ENCODE results near the gene TMEM121B. TPM values are rescaled to one million over a fixed set of nuclear protein-coding genes. Genes with fewer than 3 reads are reported as not detected.

TMEM121B gene
- polyA plus RNA-seq, 1 of the 3 experiments (the other 2 are of a cell fraction), result 0.13 TPM

GRCh38 chr22:17113600-17113999 is 7.6 kb downstream of the TMEM121B start:
- Histone ChIP-seq H3F3A (replicated peaks; ENCODE audit: insufficient read depth) (no peaks in the 10 kb centered on the region), H3K79me2 (ENCODE audit: insufficient read depth) (no peaks in the 10 kb centered on the region), H3K27ac (ENCODE audit: low read depth in 2 of 2, low read length in 1 of 2) (no peak overlapping the region), H4K20me1 (ENCODE audit: insufficient read depth) (no peaks in the 10 kb centered on the region), H3K36me3 (replicated peaks in 1 of 2; ENCODE audit: control insufficient read depth in 1 of 2, insufficient read depth in 2 of 2, low read length in 1 of 2) (no peaks in the 10 kb centered on the region), H3K4me3 (ENCODE audit: low read depth in 2 of 2, low read length in 1 of 2) (no peak overlapping the region), H3K4me1 (ENCODE audit: control insufficient read depth in 1 of 2, insufficient read depth in 2 of 2, low read depth in 1 of 2, low read length in 1 of 2) (no peaks in the 10 kb centered on the region), H2AFZ (ENCODE audit: low read depth) (no peak overlapping the region), H3K27me3 (ENCODE audit: insufficient read depth) (no peaks in the 10 kb centered on the region), H3K4me2 (no peak overlapping the region), H3K9ac (no peak overlapping the region), H3K9me2 (no peaks in the 10 kb centered on the region), H3K9me3 (no peaks in the 10 kb centered on the region)
- CTCF ChIA-PET, result interaction anchor here (1.1 to 1.5 kb wide), 2 partner anchors 58 to 388 kb away, joined by 3 to 4 read pairs; no protein-coding TSS in a partner anchor
- TF ChIP-seq ZBTB33 (IDR thresholded peaks at IDR 0.05; ENCODE audit: borderline replicate concordance, low read depth) (no peak), TEAD4 (IDR thresholded peaks at IDR 0.05; ENCODE audit: borderline replicate concordance, insufficient read depth) (no peak), FOXJ3 (CRISPR knock-in tag; IDR thresholded peaks at IDR 0.05) (no peak), ELF1 (IDR thresholded peaks at IDR 0.05) (no peak), NRF1 (IDR thresholded peaks at IDR 0.05; ENCODE audit: low read depth, low read length) (no peak), USF1 (IDR thresholded peaks at IDR 0.05; ENCODE audit: borderline replicate concordance, low read depth) (no peak)
- WGBS (ENCODE audit: low lambda C conversion rate), result 39% methylated on average over 8 of the region's 8 CpGs
- POLR2A ChIA-PET, result no interaction called here
- no peak for DNase-seq

GRCh38 chr22:17112491-17113042 is 8.6 kb downstream of the TMEM121B start:
- Histone ChIP-seq H3K36me3 (replicated peaks in 1 of 2; ENCODE audit: control insufficient read depth in 1 of 2, insufficient read depth in 2 of 2, low read length in 1 of 2) (no peaks in the 10 kb centered on the region), H3K27me3 (ENCODE audit: insufficient read depth) (no peaks in the 10 kb centered on the region), H3K4me1 (ENCODE audit: control insufficient read depth in 1 of 2, insufficient read depth in 2 of 2, low read depth in 1 of 2, low read length in 1 of 2) (no peaks in the 10 kb centered on the region), H2AFZ (ENCODE audit: low read depth) (no peak overlapping the region), H3K79me2 (ENCODE audit: insufficient read depth) (no peaks in the 10 kb centered on the region), H3K4me2 (no peak overlapping the region), H3K9me2 (no peaks in the 10 kb centered on the region), H3F3A (replicated peaks; ENCODE audit: insufficient read depth) (no peaks in the 10 kb centered on the region), H4K20me1 (ENCODE audit: insufficient read depth) (no peaks in the 10 kb centered on the region), H3K27ac (ENCODE audit: low read depth in 2 of 2, low read length in 1 of 2) (no peak overlapping the region), H3K9ac (no peak overlapping the region), H3K4me3 (ENCODE audit: low read depth in 2 of 2, low read length in 1 of 2) (no peak overlapping the region), H3K9me3 (no peaks in the 10 kb centered on the region)
- WGBS (ENCODE audit: low lambda C conversion rate), result 43% methylated on average over 9 of the region's 9 CpGs
- ChIA-PET CTCF (interaction anchor here (1.0 to 2.7 kb wide), 2 partner anchors 55 to 59 kb away, joined by 3 to 15 read pairs; no protein-coding TSS in a partner anchor), POLR2A (no interaction called here)
- TF ChIP-seq JUND (IDR thresholded peaks at IDR 0.05) (no peak), ZBTB33 (IDR thresholded peaks at IDR 0.05; ENCODE audit: borderline replicate concordance, low read depth) (no peak), TCF12 (IDR thresholded peaks at IDR 0.05) (no peak), GATA2 (CRISPR knock-in tag; IDR thresholded peaks at IDR 0.05) (no peak), FOXM1 (IDR thresholded peaks at IDR 0.05; ENCODE audit: low read depth) (no peak), RXRA (IDR thresholded peaks at IDR 0.05; ENCODE audit: borderline replicate concordance, low read depth) (no peak), EZH2phosphoT487 (IDR thresholded peaks at IDR 0.05; ENCODE audit: borderline replicate concordance, low read depth) (no peak), RAD21 (IDR thresholded peaks at IDR 0.05; ENCODE audit: low read length) (no peak)
- DNase-seq, result no peak
